Sigmoid colon (tissue), 7 donors: ENCODE data around the gene ANGPT4. TPM values are rescaled to one million over a fixed set of nuclear protein-coding genes. Genes with fewer than 3 reads are reported as not detected.

ENCODE experiments used
- DNase-seq: peaks from one replicate; pipeline ENCODE4 v3.0.0-alpha.2; 2019
- H3K27ac ChIP-seq, 4 donors: fragments of 200-600 bp; sonication (generic); one replicate each; pipeline ENCODE4 v1.5.1; 2016 to 2019; ENCODE audit warnings: mild to moderate bottlenecking in 1 of 4
- H3K27me3 ChIP-seq, 3 donors: fragments of 200-600 bp; sonication (generic); one replicate each; pipeline ENCODE4 v1.5.1; 2019; ENCODE audit warnings: mild to moderate bottlenecking in 1 of 3
- H3K36me3 ChIP-seq, 4 donors: fragments of 200-600 bp; sonication (generic); one replicate each; pipeline ENCODE4 v1.5.1; 2016 to 2019
- H3K4me1 ChIP-seq, 4 donors: fragments of 200-600 bp; sonication (generic); one replicate each; pipeline ENCODE4 v1.5.1; 2017 to 2019
- H3K4me3 ChIP-seq, 4 donors: fragments of 200-600 bp; sonication (generic); one replicate each; pipeline ENCODE4 v1.5.1; 2017 to 2019; ENCODE audit warnings: mild to moderate bottlenecking in 2 of 4, moderate library complexity in 1 of 4
- H3K9me3 ChIP-seq, 4 donors: fragments of 200-600 bp in 3 of 4; sonication (generic) in 3 of 4; one replicate each; pipeline versions ENCODE4 v1.5.1 to v1.6.1; 2013 to 2019
- EP300 ChIP-seq, 4 donors: sonication (generic); formaldehyde crosslinking; IDR thresholded peaks; one replicate each; pipeline ENCODE4 v1.6.1; 2017; ENCODE audit warnings: antibody characterized with exemption in 4 of 4
- POLR2A ChIP-seq, 2 donors: fragments of 450-650 bp; IDR thresholded peaks; one replicate each; pipeline ENCODE4 v1.6.1; 2016; ENCODE audit warnings: antibody characterized with exemption in 2 of 2, mild to moderate bottlenecking in 2 of 2, moderate library complexity in 2 of 2
- POLR2AphosphoS5 ChIP-seq, 4 donors: sonication (generic); formaldehyde crosslinking; IDR thresholded peaks; one replicate each; pipeline ENCODE4 v1.6.1; 2017; ENCODE audit warnings: antibody characterized with exemption in 4 of 4
- WGBS, 2 donors: extraction: QIAGEN DNeasy Blood & Tissue Kit; methylation state at CpG; one replicate each; pipeline ENCODE4 v1.1.7; 2013; 5-methylcytosine and 5-hydroxymethylcytosine counted together
- intact Hi-C: fragments of 100-400 bp; cut with DNase I; formaldehyde crosslinking; loops from one replicate; pipeline ENCODE4 v1.15.1; 2023
- polyA plus RNA-seq, 3 donors: library from polyadenylated mRNA; stranded (reverse); fragments of 200-250 nt; gene quantifications; one replicate each; pipeline ENCODE4 v1.2.3, GENCODE V29; 2013
- total RNA-seq, 4 donors: library from RNA; depleted of rRNA; stranded (reverse); fragments of >200 nt; gene quantifications; one replicate each; pipeline ENCODE4 v1.1.0, GENCODE V29; 2016
- TF ChIP-seq, protein P1 (sequence below), 4 experiments: fragments of 450-650 bp in 3 of 4; fragments of 200-600 bp in 1 of 4; IDR thresholded peaks; one replicate each; pipeline ENCODE4 v1.5.1; 2016 to 2019; ENCODE audit warnings: antibody characterized with exemption in 4 of 4, mild to moderate bottlenecking in 3 of 4, moderate library complexity in 2 of 4
- donor health status: healthy with polysubstance abuse.
- donor health status: Bipolar disorder and iron deficiency.
- donor health status: healthy.

ANGPT4 gene
- total and polyA plus RNA-seq, 7 donors = under 0.01 to 0.28 (median 0.23) TPM; not detected in 3

DNA sequence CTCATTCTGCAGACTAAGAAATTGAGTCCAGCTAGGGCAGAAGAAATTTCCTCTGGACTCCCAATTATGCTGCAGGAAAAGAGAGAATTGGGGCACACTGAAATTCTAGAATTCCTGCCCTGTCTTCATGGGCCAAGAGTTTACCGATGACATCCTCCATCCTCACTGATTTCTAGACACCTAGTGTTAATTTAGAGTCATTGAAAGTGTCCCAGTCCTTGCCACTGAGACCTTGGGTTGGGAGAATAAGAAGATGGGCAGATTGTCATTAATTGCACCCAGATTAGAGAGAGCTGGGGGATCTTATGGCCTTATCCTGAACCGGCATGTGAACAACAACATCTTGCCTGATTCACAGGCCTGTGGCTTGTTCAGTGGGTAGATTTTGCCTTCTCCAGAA, 29.0 kb downstream of the ANGPT4 start:
- no peak overlapping the region for H3K27ac ChIP-seq
- H3K9me3 ChIP-seq = no peaks in the 10 kb centered on the region
- H3K27me3 ChIP-seq = peaks cover 0 to 27% (median 11%) of the 10 kb centered on the region in 3 donors
- DNase-seq = no peak
- H3K36me3 ChIP-seq = no peaks in the 10 kb centered on the region
- H3K4me1 ChIP-seq = peaks cover 0 to 27% (median 2%) of the 10 kb centered on the region in 4 donors
- TF ChIP-seq POLR2AphosphoS5 (IDR thresholded peaks at IDR 0.05) (no peak), EP300 (IDR thresholded peaks at IDR 0.05) (no peak), POLR2A (IDR thresholded peaks at IDR 0.05) (no peak)
- TF ChIP-seq, protein P1, sequence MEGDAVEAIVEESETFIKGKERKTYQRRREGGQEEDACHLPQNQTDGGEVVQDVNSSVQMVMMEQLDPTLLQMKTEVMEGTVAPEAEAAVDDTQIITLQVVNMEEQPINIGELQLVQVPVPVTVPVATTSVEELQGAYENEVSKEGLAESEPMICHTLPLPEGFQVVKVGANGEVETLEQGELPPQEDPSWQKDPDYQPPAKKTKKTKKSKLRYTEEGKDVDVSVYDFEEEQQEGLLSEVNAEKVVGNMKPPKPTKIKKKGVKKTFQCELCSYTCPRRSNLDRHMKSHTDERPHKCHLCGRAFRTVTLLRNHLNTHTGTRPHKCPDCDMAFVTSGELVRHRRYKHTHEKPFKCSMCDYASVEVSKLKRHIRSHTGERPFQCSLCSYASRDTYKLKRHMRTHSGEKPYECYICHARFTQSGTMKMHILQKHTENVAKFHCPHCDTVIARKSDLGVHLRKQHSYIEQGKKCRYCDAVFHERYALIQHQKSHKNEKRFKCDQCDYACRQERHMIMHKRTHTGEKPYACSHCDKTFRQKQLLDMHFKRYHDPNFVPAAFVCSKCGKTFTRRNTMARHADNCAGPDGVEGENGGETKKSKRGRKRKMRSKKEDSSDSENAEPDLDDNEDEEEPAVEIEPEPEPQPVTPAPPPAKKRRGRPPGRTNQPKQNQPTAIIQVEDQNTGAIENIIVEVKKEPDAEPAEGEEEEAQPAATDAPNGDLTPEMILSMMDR (IDR thresholded peaks at IDR 0.05) = no peak
- WGBS, 2 donors = 86 to 93% methylated on average over 2 of the region's 2 CpGs
- intact Hi-C loops = no loop called here
- H3K4me3 ChIP-seq = no peak overlapping the region

DNA sequence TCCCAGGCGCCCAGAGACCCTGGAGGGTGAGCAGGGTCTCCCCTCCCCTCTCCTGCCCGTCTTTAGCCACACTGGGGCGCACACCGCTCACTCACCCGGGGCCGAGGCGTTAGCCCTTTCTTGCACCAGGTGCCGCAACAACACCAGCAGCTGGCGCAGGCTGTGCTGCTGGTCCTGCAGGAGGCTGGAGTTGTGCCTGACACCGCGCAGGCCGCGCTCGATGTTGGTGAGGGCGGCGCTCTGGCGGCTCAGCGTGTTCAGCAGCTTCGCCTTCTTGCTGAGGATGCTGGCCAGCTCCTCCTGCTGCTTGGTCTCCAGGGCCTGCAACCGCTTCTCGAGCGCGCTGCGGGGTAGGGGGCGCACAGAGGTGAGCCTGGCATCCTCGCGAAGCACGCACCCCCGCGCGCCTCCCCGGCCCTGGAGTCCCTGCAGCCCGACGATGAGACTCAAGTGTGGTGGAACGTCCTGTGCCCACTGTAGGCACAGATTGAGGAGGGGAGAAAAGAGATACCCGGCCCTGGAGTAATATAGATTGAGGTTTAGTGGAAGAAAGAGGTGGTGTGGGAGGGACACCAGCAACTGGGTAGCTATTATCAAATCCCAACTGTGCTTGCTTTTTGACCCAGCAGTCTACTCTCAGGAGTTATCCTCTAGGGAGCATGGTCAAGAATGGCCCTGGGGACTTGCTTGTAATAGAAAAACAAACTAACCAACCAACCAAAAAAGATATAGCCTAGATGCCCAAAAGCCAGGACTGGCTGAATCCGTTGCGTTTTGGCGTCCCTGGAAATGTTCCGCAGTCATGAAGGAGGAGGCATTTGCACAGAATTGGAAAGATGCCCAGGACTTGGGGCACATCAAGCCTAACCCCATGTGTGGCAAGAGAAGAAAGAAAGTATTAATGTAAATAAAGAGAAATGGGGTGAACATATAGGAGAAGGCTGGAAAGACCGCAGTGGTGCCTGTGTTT, 30.9 kb downstream of the ANGPT4 start:
- Histone ChIP-seq H3K4me3 (no peak overlapping the region), H3K27me3 (peaks cover 0 to 27% (median 11%) of the 10 kb centered on the region in 3 donors), H3K4me1 (peaks cover 0 to 9% (median under 1%) of the 10 kb centered on the region in 4 donors), H3K9me3 (no peaks in the 10 kb centered on the region), H3K27ac (no peak overlapping the region), H3K36me3 (no peaks in the 10 kb centered on the region)
- TF ChIP-seq EP300 (IDR thresholded peaks at IDR 0.05) (no peak), POLR2AphosphoS5 (IDR thresholded peaks at IDR 0.05) (no peak), POLR2A (IDR thresholded peaks at IDR 0.05) (no peak)
- TF ChIP-seq, protein P1 (IDR thresholded peaks at IDR 0.05) = no peak
- intact Hi-C loops = no loop called here
- DNase-seq = no peak
- 14 to 21% methylated on average over 41 of the region's 41 CpGs for WGBS, 2 donors

DNA sequence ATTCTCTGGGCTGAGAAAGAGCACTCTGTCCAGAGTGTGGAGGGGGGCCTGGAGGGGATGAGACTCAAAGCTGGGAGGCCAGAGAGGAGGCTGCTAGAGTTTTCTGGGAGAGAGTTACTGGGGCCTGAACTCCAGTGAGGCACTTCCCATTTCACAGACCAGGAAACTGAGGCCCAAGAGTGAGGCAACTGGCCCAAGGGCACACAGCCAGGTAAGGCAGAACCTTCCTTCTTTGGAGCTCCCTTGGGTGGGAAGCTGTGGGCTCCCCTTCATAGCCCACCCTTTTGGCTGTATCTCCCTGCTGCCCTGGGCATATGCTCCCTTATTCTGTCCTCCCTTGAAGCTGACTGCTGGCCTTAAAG, 34.4 kb downstream of the ANGPT4 start:
- no peaks in the 10 kb centered on the region for H3K9me3 ChIP-seq
- TF ChIP-seq POLR2A (IDR thresholded peaks at IDR 0.05) = no peak
- peaks cover 0 to 27% (median 11%) of the 10 kb centered on the region in 3 donors for H3K27me3 ChIP-seq
- H3K27ac ChIP-seq = no peak overlapping the region
- DNase-seq = no peak
- intact Hi-C loops = no loop called here
- no peaks in the 10 kb centered on the region for H3K4me1 ChIP-seq
- no peak overlapping the region for H3K4me3 ChIP-seq
- H3K36me3 ChIP-seq = no peaks in the 10 kb centered on the region

DNA sequence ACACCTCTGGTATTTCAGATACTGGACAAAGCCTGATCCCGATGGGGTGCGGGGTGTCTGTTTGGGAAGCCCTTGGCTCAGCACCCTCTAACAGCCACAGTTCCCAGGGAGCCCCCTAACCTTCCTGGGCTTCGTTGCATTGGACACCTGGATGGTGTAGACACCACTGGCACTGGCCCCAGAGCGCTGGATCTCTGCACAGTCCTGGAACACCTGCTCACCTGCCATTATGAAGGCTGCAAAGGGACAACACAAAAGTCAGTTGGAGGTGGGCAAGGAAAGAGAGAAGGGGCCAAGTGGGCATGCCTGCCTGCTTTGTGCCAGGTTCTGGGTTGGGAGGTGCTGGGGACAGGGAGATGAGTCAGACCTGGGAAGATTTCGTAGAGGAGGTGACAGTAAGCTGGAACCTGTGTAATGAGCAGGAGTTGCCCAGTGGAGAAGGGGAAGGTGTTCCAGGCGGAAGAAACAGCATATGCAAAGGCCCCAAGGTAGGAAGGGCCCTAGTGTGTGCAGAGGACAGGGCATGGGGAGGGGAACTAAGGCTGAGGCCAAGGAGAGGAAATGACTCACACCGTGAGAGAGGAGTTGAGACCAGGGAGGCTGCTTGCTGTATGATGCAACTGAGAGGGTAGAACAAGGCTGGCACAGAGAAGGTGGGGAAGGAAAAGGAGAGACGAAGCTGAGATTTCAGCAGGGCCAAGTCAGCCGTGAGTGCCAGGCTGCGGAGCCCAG, 34.9 kb downstream of the ANGPT4 start:
- WGBS, 2 donors = 66 to 69% methylated on average over 10 of the region's 10 CpGs
- no peak for DNase-seq
- no peak for TF ChIP-seq POLR2A (IDR thresholded peaks at IDR 0.05)
- no peak for TF ChIP-seq POLR2AphosphoS5 (IDR thresholded peaks at IDR 0.05)
- TF ChIP-seq, protein P1 (IDR thresholded peaks at IDR 0.05) = no peak
- TF ChIP-seq EP300 (IDR thresholded peaks at IDR 0.05) = no peak
- Histone ChIP-seq H3K27me3 (peaks cover 0 to 27% (median 11%) of the 10 kb centered on the region in 3 donors), H3K9me3 (no peaks in the 10 kb centered on the region), H3K4me3 (no peak overlapping the region), H3K4me1 (no peaks in the 10 kb centered on the region), H3K36me3 (no peaks in the 10 kb centered on the region), H3K27ac (no peak overlapping the region)
- intact Hi-C loops = no loop called here

DNA sequence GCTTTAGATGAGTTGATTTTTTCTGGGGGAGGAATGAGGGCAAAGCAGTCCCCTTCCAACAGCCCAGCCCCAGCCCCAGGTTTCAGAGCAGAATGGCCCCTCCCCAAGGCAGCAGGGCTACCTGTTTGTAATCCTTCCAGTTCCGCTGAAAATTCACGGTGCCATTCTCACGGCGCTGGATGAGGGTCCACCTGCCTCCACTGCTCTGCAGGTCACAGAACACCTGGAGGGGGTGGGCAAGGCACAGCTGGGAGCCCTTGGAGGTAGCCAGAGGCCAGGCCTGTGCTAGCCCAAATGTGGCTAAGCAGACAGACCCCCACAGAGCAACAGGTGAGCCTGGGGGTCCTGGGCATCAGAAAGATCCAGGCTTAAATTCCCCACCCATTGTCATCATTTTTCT, 36.5 kb downstream of the ANGPT4 start:
- Histone ChIP-seq H3K36me3 (no peaks in the 10 kb centered on the region), H3K27ac (no peak overlapping the region), H3K4me3 (no peak overlapping the region), H3K27me3 (peaks cover 0 to 20% (median 9%) of the 10 kb centered on the region in 3 donors), H3K9me3 (no peaks in the 10 kb centered on the region), H3K4me1 (no peaks in the 10 kb centered on the region)
- 55 to 67% methylated on average over 4 of the region's 4 CpGs for WGBS, 2 donors
- DNase-seq = no peak
- intact Hi-C loops = no loop called here
- TF ChIP-seq POLR2AphosphoS5 (IDR thresholded peaks at IDR 0.05) (no peak), POLR2A (IDR thresholded peaks at IDR 0.05) (no peak), EP300 (IDR thresholded peaks at IDR 0.05) (no peak)
- TF ChIP-seq, protein P1 (IDR thresholded peaks at IDR 0.05) = no peak
